HG03571 (cell line): ENCODE data around the gene SELP.

Source experiments
- ATAC-seq: cut with Tn5 transposase; IDR thresholded peaks from one replicate; pipeline ENCODE4 v1.9.1; 2021; ENCODE audit not compliant: unreplicated experiment

Gene SELP

DNA sequence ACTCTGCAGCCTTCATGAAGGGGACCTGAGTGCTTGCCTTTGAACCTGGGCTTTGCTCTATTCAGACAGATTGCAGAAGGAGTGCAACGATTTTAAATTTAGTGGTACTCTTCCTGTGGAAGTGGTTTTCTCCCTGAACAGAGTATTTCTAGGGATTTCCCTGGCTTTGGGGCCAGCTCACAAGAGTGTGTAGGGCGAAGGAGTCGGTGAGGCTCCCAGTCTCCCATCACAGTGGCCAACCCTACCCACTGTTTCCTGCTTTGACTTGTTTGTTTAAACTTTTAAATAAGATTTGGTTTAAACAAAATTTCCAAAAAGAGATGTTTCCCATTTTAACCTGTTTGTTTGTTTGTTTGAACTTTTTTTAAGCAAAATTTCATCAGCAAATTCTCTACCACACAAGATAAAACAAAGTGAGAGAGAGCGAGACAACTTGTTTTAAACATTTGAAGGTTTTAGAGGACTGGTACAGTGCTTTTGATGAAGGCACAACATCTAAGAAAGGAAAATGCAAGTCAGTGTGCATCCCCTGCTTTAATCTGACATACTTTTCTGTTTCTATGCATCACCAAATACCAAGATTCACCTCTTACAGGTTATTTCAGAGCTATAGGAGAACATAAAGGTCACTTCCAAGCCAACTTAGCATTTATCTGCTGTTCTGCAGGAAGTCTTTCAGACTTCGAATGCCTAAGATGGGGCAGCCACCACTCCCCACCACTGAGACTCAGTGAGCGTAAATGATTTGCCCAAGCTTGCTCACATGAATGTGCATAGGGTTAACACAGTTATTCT, 6.6 kb downstream of the SELP start:
- ATAC-seq = no peak

- no peak for ATAC-seq
Measured at GRCh38 chr1:169620565-169620964, 9.4 kb downstream of the SELP start.

DNA sequence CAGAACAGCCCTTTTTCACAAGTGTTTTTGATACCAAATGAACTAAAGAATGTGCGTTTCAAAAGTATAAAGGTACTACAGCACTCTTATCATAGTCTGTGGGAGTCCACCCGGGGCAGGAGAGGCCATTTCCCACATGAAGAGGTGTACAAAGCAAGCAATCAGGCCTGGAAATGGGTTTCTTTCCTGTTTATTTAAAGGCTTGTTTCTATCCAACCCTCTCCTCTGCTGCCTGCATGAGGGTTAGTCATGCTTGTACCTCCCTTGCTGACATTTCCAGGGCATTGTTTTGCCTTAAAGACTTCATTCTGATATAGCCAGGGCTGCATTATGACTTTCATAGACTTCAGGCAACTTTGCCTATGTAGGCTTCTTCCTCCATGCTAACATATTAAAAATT, 11.6 kb downstream of the SELP start:
- no peak for ATAC-seq

DNA sequence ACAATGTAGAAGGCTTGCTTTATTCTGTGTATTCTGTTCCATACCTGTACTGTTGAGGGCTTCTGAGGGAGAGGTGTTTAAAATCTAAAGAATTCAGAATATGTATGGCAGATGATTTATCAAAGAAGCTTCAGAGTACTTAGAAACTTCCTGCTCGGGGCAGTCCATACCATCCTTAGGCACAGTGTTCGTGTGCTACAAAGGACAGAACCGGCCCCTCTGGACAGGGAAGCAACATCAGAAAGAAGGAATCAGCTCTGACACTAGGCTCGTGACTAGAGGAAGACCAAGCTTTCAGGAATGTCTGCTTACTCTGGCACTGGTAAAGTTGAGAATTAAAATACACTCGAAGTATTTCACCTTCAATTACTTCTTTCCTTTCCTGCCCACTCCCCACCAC, 14.1 kb downstream of the SELP start:
- no peak for ATAC-seq

DNA sequence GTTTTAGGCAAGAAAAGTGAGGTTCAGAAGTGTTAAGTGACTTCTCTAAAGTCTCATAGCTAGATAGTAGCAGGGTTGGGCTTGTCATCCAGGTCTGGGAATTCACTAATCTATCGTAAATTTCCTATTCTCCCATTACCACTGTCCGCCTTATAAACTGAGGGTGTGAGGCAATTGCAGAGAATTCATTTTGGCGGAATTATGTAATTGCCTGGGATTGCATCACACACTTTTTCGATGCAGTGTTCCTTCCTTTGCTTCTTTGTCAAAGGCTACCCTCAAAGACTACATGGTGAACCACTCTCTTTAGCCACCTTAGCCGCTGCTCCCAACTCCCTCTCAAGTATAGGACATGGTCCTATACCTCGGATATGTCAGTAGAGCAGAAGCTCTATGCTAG, 19.1 kb downstream of the SELP start:
- no peak for ATAC-seq

DNA sequence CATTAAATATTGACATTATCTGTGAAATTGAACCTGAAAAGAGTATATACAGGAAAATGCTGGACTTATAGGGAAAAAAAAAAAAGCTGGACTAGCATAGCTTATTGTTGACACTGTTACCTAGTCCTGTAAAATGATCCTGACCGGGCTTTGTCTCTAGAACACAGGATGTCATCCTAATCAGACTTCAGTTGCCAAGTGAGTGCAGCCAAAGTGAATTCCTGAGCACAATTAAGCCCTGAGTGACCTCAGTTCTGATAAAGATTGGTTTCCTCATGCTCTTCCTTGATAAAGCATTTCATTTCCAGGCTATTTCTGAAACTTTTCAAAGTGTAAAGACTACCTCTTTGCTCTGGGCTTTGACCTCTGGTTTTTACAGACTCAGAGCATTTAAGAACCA, 19.8 kb downstream of the SELP start:
- no peak for ATAC-seq

GRCh38 chr1:169608226-169608625, 21.7 kb downstream of the SELP start:
- no peak for ATAC-seq

DNA sequence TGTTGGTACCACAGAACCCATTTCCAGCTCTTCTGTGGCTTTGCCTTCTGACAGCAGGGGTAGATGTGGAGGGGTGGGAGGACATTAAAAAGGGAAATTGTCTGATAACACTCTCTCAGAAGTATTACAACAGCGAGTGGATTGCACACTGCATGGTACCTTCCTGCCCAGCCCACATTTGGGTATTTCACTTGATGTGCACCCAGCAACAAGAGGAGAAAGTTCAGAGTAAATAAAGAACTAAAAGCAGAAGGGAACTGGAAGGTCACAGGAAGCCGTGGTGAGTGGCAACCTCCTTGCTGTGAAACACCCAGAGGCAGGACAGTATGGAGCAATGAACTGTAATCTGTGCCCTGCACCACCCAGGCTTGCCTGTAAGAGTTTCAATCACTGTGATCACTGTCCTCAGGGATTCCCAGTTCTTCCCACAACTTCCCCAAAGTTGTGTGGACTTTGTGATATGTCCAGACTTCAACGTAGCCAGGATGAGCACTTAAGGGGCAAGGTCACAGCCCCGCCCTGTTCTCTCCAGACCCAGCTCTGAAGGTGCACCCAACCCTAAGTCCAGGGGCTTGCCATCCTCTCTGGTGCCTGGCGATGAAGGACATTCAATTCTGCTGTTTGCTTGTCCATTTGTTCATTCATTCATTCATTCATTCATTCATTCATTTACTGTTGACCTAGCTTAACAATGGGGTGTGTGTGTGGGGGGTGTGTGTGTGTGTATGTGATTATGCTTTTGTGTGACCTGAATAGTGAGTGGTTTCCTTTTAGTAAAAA, 25.0 kb downstream of the SELP start:
- peak; percentile 55 for ATAC-seq

DNA sequence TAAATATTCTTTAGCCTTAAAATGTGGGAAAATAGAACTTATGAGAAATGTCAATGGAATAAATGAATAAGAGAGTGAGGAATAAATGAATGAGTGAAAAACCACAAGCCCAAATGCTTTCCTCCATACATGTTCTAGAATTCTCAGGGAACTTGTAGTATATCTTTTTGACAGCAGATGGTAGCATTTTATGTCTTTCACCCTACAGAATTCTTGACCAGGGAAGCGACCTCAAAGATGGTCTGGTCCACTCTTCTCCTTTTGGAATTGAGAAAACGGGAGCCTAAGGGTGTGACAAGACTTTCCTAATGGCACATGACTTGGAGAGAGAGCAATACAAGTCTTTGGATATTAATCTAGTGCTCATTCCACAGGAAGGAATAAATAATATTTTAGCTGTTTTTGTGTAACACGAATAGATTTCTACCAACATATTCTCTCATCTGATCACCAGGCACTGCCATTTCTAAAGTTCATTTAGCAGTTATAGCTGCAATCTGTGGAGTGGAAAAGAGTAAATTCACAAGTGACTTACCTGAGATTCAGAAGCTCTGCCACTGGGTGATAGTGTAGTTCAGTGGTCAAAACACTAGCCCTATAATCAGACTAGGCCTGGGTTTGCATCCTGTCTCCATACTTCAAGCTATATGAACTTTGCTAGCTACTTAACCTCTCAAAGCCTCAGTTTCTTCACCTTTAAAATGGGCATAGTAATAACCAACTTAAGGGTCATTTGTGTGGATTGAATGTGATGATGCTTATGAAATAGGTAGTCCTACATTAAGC, 28.6 kb downstream of the SELP start:
- no peak for ATAC-seq

GRCh38 chr1:169595764-169596711, 33.9 kb downstream of the SELP start:
- no peak for ATAC-seq

DNA sequence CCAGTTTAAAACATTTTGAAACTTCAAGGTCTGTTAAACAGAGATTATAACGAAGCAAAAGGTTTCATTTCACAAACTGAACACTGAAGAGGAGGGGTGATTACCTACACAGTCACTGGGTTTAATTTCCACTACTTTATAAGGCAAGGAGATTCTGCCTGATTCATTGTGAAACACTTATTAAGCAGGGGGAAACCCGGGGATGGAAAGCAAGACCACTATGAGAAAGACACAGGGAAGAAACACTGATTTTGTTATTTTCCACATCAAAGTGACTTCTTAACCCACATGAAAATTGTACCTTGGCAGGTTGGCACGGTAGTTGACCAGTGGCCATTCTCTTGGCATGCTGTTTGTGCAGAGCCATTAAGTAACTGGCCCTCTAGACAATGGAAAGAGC, 35.5 kb downstream of the SELP start:
- ATAC-seq = peak; percentile 73

DNA sequence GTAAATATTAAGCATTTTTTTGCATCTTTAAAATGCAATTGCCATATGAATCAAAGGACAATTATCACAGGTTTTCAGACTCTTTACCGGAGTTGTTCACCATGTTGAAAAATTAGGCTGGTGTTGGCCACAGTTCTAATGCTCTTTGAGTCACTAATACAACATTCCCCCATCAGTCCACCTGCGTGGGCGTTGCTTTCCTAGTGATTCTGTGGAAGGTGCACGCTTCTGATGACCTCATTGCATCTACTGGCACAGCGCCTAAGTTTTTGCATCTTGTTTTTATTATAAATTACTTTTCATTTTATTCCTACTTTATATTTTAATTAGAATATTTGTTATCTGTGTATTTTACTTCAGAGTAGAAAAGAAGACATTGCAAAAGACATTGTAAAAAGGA, 39.0 kb downstream of the SELP start:
- no peak for ATAC-seq

DNA sequence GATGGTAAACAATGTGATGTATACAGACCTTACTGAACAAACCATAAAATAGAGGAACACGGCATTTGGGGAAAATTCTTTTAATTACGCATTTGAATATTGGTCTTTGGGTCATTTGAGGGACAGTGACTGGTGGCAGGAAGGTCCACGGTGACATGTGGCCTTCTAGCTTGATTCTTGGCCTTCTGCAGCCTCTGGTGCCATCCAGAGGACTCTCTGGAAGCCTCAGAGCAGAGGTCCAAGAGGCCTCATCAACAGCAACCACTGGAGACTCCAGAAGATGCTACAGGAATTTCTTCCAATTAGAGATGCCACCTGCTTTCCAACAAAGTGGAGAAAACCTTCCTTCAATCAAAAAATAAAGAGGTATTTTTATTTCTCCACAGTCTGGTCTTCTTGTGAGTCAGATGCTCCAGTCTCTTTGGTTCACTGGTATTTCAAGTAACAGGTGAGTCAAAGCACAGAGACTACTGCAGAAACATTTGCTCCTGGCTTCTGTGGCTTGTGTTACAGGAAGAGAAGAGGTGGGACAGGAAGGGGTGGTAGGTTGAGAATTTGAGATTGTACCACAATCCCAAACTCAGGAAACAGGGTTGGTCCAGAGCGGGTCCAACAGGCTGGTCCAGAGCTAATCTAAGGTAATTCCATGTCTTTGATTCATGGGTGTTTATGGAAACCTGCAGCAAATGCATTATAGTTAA, 41.0 kb downstream of the SELP start:
- ATAC-seq = no peak

DNA sequence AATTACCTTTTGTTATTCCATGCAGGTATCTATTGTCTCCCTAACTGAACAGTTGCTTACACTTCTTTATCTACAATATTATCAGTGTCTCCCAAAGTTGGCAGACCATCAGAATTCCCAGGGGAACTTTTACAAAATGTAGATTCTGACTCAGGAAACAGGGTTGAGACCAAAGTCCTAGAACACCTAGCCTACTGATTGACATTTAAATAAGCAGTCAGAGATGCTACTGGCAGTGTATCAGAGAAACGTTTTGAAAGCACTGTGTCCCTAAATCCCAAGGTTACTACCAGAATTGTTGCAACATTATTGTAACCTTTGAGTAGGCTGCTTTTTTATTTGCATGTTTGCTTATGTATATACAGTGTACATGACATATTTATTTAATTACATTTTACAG, 41.8 kb downstream of the SELP start:
- ATAC-seq = no peak

DNA sequence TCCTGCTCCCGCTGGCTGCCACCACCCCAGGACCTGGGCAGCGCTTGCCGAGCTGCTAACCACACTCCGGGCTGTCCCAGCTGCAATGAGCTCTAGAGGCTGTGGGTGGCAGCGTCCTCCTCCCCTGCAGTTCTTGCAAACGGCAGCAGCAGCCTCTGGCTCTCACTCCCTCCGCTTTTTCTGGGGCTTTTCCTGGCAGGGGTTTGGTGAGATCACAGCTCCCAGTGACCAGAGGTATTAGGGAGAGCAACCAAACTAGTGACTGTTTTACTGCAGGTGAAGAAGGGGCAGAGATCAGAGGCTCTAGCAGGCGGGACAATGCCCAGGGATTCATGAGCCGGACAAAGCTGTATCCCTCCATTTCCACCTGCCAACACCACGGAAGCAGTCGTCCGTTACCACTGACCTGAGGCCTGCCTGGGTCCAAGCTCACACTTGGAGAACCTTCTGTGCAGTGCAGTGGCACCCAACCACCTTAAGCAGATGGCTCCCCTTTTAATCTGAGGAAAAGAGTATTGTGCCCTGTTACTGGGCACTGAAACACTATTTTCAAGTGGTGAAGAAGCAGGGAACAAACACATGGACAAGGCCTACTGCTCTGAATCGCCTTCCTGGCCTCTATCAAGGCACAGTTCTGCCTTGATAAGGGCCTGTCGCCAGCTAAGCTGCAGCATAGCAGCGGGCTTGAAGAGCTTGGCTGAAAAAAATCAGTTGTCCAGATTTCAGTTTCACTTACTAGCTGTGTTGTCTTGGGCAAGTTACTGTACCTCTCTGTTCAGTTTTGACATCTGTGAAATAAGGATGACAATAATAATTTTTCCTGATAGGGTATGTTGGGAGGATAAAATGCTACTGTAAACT, 43.3 kb downstream of the SELP start, which contains the start of gene F5:
Gene F5 (minus strand): TSS at position 87 of the 861 bp plus-strand sequence. CDS start 95 bp downstream, outside the sequence.
- ATAC-seq = peak; percentile 96

GRCh38 chr1:169586067-169586394, 43.9 kb downstream of the SELP start:
- peak; percentile 26 for ATAC-seq

- no peak for ATAC-seq
Measured at GRCh38 chr1:169585181-169585580, 44.7 kb downstream of the SELP start.

DNA sequence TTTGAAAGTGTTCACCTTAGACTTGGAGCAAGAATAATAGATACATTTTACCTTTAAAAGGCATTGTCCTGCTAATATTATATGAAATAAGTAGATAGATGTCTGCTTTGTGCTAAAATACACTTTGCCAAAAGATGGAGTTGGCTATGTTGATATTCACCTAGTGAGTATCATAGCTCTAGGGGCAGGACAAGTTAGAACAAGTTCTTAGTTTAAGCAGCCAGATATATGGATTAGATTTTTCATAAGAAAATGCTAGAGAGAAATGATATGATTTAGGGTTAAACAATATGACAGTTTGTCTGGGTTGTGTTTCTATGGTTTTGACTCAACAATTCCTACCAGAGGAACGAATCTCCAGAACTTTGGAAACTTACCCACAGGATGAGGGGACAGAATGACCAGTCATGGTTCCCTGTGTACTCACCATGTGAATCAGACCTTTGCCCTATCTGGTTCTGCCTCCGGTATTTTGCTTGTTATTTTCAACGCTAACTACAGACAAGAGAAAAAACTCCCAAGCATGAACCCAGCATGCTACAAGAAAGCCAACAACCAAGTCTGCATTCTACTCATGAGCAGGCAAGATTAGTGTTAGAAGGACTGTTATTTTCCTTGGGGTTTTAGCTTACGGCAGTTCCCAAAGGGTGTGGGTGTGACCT, 45.3 kb downstream of the SELP start:
- no peak for ATAC-seq
